IMR-90 (cell line): Measurements from ENCODE around the gene INPP5E. TPM values are rescaled to one million over a fixed set of nuclear protein-coding genes. Genes with fewer than 3 reads are reported as not detected.

Experiments
- ATAC-seq: fragments of 200-7000 bp; cut with Tn5 transposase; 2 replicates; pipeline ENCODE4 v1.9.1; 2020; ENCODE audit warnings: low read depth, mild to moderate bottlenecking, moderate library complexity
- BruUV-seq: library from RNA; stranded (reverse); fragments of 400-500 nt; replicated peaks from 2 replicates; lab custom pipeline; 2021; lab: Mats Ljungman, UMichigan
- CTCF ChIA-PET: fragments of 300-600 bp; formaldehyde crosslinking; extraction: SDS; loops from one replicate; lab custom pipeline; 2021; ENCODE audit warnings: antibody characterized with exemption; lab: Yijun Ruan, JAX
- POLR2A ChIA-PET: fragments of 300-600 bp; sonication (Branson Sonifier 250); formaldehyde crosslinking; loops from one replicate; lab custom pipeline; 2022; ENCODE audit warnings: antibody characterized with exemption; ENCODE audit not compliant: unreplicated experiment; lab: Charles Lee
- DNase-seq: peaks from one replicate; pipeline ENCODE4 v3.0.0; 2013
- H2AFZ ChIP-seq: replicated peaks from 2 replicates; pipeline ENCODE3; 2013; ENCODE audit warnings: low read length, mild to moderate bottlenecking; ENCODE audit not compliant: poor library complexity
- H2AK5ac ChIP-seq: 2 replicates; pipeline ENCODE4 v1.6.1; 2013; ENCODE audit warnings: low read depth, low read length, inconsistent platforms
- H2AK9ac ChIP-seq: replicated peaks from 2 replicates; pipeline ENCODE3; 2013; ENCODE audit warnings: mild to moderate bottlenecking, low read depth, low read length, moderate library complexity; ENCODE audit not compliant: poor library complexity
- H2BK120ac ChIP-seq: 2 replicates; pipeline ENCODE4 v1.6.1; 2013; ENCODE audit warnings: low read depth, low read length, inconsistent platforms
- H2BK15ac ChIP-seq: 3 replicates; pipeline ENCODE4 v1.6.1; 2013; ENCODE audit warnings: low read depth, low read length, inconsistent platforms
- H2BK20ac ChIP-seq: 2 replicates; pipeline ENCODE4 v1.6.1; 2013; ENCODE audit warnings: low read depth, mild to moderate bottlenecking, inconsistent platforms, low read length, moderate library complexity
- H2BK5ac ChIP-seq: 2 replicates; pipeline ENCODE4 v1.6.1; 2013; ENCODE audit warnings: mild to moderate bottlenecking, low read depth, low read length, inconsistent platforms; ENCODE audit not compliant: poor library complexity, severe bottlenecking
- H3K14ac ChIP-seq: replicated peaks from 2 replicates; pipeline ENCODE4 v1.6.1; 2013; ENCODE audit warnings: low read depth, low read length, inconsistent platforms
- H3K18ac ChIP-seq: 2 replicates; pipeline ENCODE4 v1.6.1; 2013; ENCODE audit warnings: low read depth, low read length, control low read depth
- H3K23ac ChIP-seq: 2 replicates; pipeline ENCODE4 v1.6.1; 2013; ENCODE audit warnings: low read depth, low read length, inconsistent platforms
- H3K27ac ChIP-seq: 2 replicates; pipeline ENCODE4 v1.5.1; 2013; ENCODE audit warnings: mild to moderate bottlenecking, control low read depth, low read length; ENCODE audit not compliant: insufficient read depth
- H3K27me3 ChIP-seq: 2 replicates; pipeline ENCODE4 v1.6.1; 2013; ENCODE audit warnings: low read length; ENCODE audit not compliant: control insufficient read depth, insufficient read depth
- H3K36me3 ChIP-seq: 2 replicates; pipeline ENCODE4 v1.6.1; 2013; ENCODE audit warnings: low read length, mixed read lengths; ENCODE audit not compliant: control insufficient read depth, insufficient read depth
- H3K4ac ChIP-seq: 2 replicates; pipeline ENCODE4 v1.6.1; 2013; ENCODE audit warnings: low read depth, low read length, inconsistent platforms
- H3K4me1 ChIP-seq: 2 replicates; pipeline ENCODE4 v1.6.1; 2013; ENCODE audit warnings: low read length, mixed read lengths; ENCODE audit not compliant: control insufficient read depth, insufficient read depth
- H3K4me2 ChIP-seq: 2 replicates; pipeline ENCODE4 v1.6.1; 2013; ENCODE audit warnings: low read depth, mild to moderate bottlenecking, control low read depth, low read length, moderate library complexity
- H3K4me3 ChIP-seq: 2 replicates; pipeline ENCODE4 v1.5.1; 2013; ENCODE audit warnings: low read depth, mild to moderate bottlenecking, control low read depth, low read length, moderate library complexity; ENCODE audit not compliant: insufficient read depth
- H3K56ac ChIP-seq: 2 replicates; pipeline ENCODE4 v1.6.1; 2013; ENCODE audit warnings: low read length, inconsistent platforms; ENCODE audit not compliant: insufficient read depth; ENCODE audit errors: extremely low read depth
- H3K79me1 ChIP-seq, 2 experiments: 2 replicates each; pipeline ENCODE4 v1.6.1; 2013; ENCODE audit warnings: low read length in 2 of 2, inconsistent platforms in 1 of 2, low read depth in 1 of 2
- H3K9ac ChIP-seq: 2 replicates; pipeline ENCODE4 v1.6.1; 2013; ENCODE audit warnings: low read depth, low read length, control low read depth
- H3K9me1 ChIP-seq: 2 replicates; pipeline ENCODE4 v1.6.1; 2013; ENCODE audit warnings: low read length, inconsistent platforms; ENCODE audit not compliant: insufficient read depth
- H3K9me3 ChIP-seq: 2 replicates; pipeline ENCODE4 v1.6.1; 2013; ENCODE audit warnings: low read length; ENCODE audit not compliant: control insufficient read depth, insufficient read depth
- H4K20me1 ChIP-seq: 2 replicates; pipeline ENCODE4 v1.6.1; 2013; ENCODE audit warnings: low read length, inconsistent platforms; ENCODE audit not compliant: insufficient read depth
- H4K5ac ChIP-seq: 2 replicates; pipeline ENCODE4 v1.6.1; 2013; ENCODE audit warnings: mild to moderate bottlenecking, low read depth, low read length, control low read depth
- H4K8ac ChIP-seq, 2 experiments: 2 replicates each; pipeline ENCODE4 v1.6.1; 2013; ENCODE audit warnings: low read depth in 2 of 2, low read length in 2 of 2, control low read depth in 1 of 2, inconsistent platforms in 1 of 2
- H4K91ac ChIP-seq: 2 replicates; pipeline ENCODE4 v1.6.1; 2013; ENCODE audit warnings: low read depth, low read length, inconsistent platforms; ENCODE audit not compliant: insufficient read depth
- BHLHE40 ChIP-seq: fragments of 150-350 bp; IDR thresholded peaks from 2 replicates; pipeline ENCODE4 v1.6.1; 2016; ENCODE audit warnings: mild to moderate bottlenecking, low read depth, low read length
- CEBPB ChIP-seq: IDR thresholded peaks from 2 replicates; pipeline ENCODE4 v1.6.1; 2012; ENCODE audit warnings: low read depth, low read length, improper control_type of control experiment
- CHD1 ChIP-seq: IDR thresholded peaks from 2 replicates; pipeline ENCODE4 v1.6.1; 2012; ENCODE audit warnings: low read depth, low read length, improper control_type of control experiment
- CTCF ChIP-seq: conservative IDR thresholded peaks from 2 replicates; pipeline ENCODE4 v1.5.1; 2012; ENCODE audit warnings: mild to moderate bottlenecking, low read depth, low read length, improper control_type of control experiment
- MAZ ChIP-seq: IDR thresholded peaks from 2 replicates; pipeline ENCODE4 v1.6.1; 2012; ENCODE audit warnings: low read depth, mild to moderate bottlenecking, low read length, improper control_type of control experiment, moderate library complexity, borderline replicate concordance
- MXI1 ChIP-seq: IDR thresholded peaks from 2 replicates; pipeline ENCODE4 v1.6.1; 2012; ENCODE audit warnings: low read depth, mild to moderate bottlenecking, low read length, moderate library complexity, borderline replicate concordance
- NFE2L2 ChIP-seq: fragments of 150-350 bp; IDR thresholded peaks from 2 replicates; pipeline ENCODE4 v1.6.1; 2016; ENCODE audit warnings: low read depth, mild to moderate bottlenecking, low read length
- POLR2A ChIP-seq: IDR thresholded peaks from 2 replicates; pipeline ENCODE4 v1.6.1; 2012; ENCODE audit warnings: mild to moderate bottlenecking, low read depth, low read length
- RAD21 ChIP-seq: IDR thresholded peaks from 2 replicates; pipeline ENCODE4 v1.6.1; 2012; ENCODE audit warnings: low read length, improper control_type of control experiment
- RFX5 ChIP-seq: IDR thresholded peaks from 2 replicates; pipeline ENCODE4 v1.8.0; 2012; ENCODE audit warnings: low read depth, mild to moderate bottlenecking, low read length, moderate library complexity
- USF2 ChIP-seq: fragments of 150-350 bp; IDR thresholded peaks from 2 replicates; pipeline ENCODE4 v1.6.1; 2017; ENCODE audit warnings: mild to moderate bottlenecking, antibody characterized with exemption, low read length, low read depth
- WGBS, 2 experiments: methylation state at CpG; one replicate each; pipeline versions ENCODE4 v1.1.5 to v1.1.7; 2013; ENCODE audit warnings: missing lambda C conversion rate in 2 of 2; ENCODE audit not compliant: insufficient read length in 1 of 2; ENCODE audit errors: extremely low coverage in 2 of 2; 5-methylcytosine and 5-hydroxymethylcytosine counted together
- dilution Hi-C: fragments of 300-500 bp; cut with HindIII; formaldehyde crosslinking; loops from one replicate; pipeline ENCODE4 v1.14.3; 2018; ENCODE audit warnings: low sequenced_read_pairs; ENCODE audit not compliant: unreplicated experiment
- in situ Hi-C: fragments of 300-500 bp; cut with MboI; formaldehyde crosslinking; loops from 3 replicates; pipeline ENCODE4 v1.14.3; 2019; ENCODE audit warnings: low sequenced_read_pairs, inconsistent platforms, mixed read lengths
- intact Hi-C: fragments of 100-400 bp; cut with micrococcal nuclease; formaldehyde crosslinking; loops from 2 replicates; pipeline ENCODE4 v1.10.0; 2022
- polyA plus RNA-seq, 3 experiments: library from polyadenylated mRNA; depleted of rRNA; stranded (reverse); fragments of >200 nt; gene quantifications; 2 replicates each; pipeline ENCODE4 v1.2.3, GENCODE V29; 2012; ENCODE audit warnings: low replicate concordance in 1 of 3
- total RNA-seq: library from RNA; depleted of rRNA; stranded (reverse); fragments of >200 nt; gene quantifications from 2 replicates; pipeline ENCODE4 v1.2.3, GENCODE V29; 2012

The INPP5E gene
- total and polyA plus RNA-seq, 2 of the 4 experiments (the other 2 are of a cell fraction): 1.6 to 9.4 TPM

GRCh38 chr9:136470356-136470755, 30.7 kb upstream of the INPP5E start:
- Histone ChIP-seq H2BK120ac (no peak overlapping the region), H4K8ac (no peak overlapping the region), H2AK5ac (no peak overlapping the region), H2AK9ac (no peak overlapping the region), H4K20me1 (peaks cover 87% of the 10 kb centered on the region), H3K79me1 (peaks cover 38 to 87% of the 10 kb centered on the region in 2 experiments), H3K18ac (no peak overlapping the region), H3K9ac (no peak overlapping the region), H4K91ac (no peak overlapping the region), H3K9me3 (no peaks in the 10 kb centered on the region), H3K36me3 (peaks cover 91% of the 10 kb centered on the region), H3K56ac (no peak overlapping the region), H3K27ac (no peak overlapping the region), H2BK20ac (no peak overlapping the region), H2AFZ (no peak overlapping the region), H3K4me1 (no peaks in the 10 kb centered on the region), H2BK5ac (no peak overlapping the region), H3K4ac (no peak overlapping the region), H4K5ac (no peak overlapping the region), H3K9me1 (no peaks in the 10 kb centered on the region), H3K27me3 (no peaks in the 10 kb centered on the region), H3K4me2 (no peak overlapping the region), H3K23ac (no peak overlapping the region), H3K4me3 (no peak overlapping the region), H3K14ac (no peak overlapping the region), H2BK15ac (no peak overlapping the region)
- 97% methylated on average over 4 of the region's 11 CpGs; no CpG with 5 or more reads in 1 of the 2 experiments for WGBS, 2 experiments
- DNase-seq (no peak), ATAC-seq (no peak)
- ChIA-PET CTCF (no interaction called here), POLR2A (no interaction called here)
- in situ Hi-C loops: no loop called here
- dilution Hi-C loops: no loop called here
- BruUV-seq: no TSS peak
- TF ChIP-seq POLR2A (no peak), CHD1 (no peak), MAZ (no peak), CTCF (no peak), BHLHE40 (no peak), USF2 (no peak), MXI1 (no peak), CEBPB (no peak), NFE2L2 (no peak), RAD21 (no peak), RFX5 (no peak)
- intact Hi-C loops: no loop called here
